AML-193 (cell line): ENCODE results near the gene CGN.

ENCODE experiments used
- DNase-seq, 2 experiments: peaks; one replicate each; lab custom pipeline; 2025; lab: John Stamatoyannopoulos, UW

CGN gene

DNA sequence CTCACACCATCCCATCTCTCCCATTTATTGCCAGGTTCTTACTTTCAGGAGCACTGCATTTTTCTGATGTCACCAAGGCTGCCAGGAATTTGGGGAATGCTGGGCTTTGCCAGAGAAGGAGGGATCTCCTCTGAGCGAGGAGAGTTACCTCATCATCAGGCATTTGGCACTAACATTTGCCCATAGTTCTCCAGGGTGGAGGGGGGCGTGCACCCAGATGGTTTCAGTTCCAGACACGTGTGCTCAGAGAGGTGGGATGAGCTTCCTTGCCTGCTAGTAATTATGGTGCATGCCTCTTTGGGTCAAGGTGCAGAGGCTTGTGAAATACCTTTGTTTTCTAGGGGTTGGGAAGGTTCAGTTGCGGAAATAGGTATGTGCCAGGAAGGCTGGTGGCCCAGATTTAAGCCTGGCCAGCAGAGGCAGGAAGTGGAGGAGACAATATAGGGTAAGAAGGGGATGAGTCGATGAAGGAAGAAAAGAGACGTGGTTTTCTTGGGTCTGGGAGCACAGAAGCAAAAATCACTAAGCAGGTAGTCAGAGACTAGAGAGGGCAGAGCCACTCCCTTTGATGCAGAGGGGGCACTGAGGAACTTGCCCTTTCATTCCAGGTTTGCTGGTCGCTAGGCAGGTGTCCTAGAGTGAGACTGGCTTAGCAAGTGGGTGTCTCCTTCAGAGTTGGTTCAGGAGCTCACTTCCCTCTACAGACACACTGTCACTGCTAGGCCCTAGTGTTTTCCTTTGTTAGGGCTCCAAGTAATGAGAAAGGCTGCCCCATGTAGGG, 36.1 kb downstream of the CGN start:
- no peak for DNase-seq

DNA sequence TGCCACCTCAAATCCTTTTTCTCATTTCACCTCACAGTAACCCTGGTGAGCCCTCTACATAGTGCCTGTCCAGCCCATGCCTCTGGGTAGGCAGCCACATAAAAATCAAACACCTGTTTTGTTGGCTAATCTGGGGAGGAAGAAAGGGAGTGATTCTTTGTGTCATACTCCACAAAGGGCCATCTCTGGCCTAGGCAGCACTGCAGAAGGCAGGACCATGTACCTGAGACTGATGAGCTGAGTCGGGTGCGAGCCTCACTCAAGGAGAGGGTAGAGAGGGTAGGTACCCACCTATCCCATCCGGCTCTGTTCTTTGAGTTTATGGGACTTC, 36.7 kb downstream of the CGN start:
- DNase-seq, result no peak

DNA sequence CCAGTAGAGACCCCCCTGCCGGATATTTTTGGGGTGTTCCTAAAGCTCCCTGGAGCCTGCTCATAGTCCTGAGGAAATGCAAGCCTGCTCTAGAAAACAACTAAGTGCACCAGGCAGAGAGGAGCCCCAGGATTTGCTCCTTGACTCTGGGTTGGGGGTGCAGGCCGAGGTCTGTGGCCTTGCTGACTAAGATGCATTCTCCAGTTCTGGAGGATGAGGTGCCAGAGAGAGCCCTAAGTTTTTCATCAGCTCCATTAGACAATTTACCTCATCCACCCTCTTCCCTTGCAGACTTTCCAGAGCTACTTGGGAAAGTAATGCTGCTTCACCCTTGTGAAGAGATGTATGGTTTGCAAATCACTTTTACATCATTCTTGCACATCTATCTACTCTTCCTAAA, 38.0 kb downstream of the CGN start:
- DNase-seq, result no peak

DNA sequence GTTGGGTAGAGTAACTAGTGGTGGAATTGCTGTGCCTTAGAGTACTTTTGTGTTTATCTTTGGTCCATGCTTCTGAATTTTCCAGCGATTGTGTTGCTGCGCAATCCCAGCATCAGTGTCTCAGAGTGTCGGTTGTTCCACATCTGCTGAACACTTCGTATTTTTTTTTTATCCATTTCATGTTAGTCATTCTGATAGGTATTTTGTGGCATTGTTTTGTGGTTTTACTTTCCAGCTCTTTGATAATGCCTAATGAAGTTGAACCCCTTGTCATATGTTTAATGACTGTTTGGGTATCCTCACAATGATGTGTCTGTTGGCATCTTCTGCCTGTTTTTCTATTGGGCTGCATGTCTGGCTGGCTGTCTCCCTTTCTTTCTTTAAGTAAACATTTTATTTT, 42.5 kb downstream of the CGN start:
- DNase-seq, result no peak

DNA sequence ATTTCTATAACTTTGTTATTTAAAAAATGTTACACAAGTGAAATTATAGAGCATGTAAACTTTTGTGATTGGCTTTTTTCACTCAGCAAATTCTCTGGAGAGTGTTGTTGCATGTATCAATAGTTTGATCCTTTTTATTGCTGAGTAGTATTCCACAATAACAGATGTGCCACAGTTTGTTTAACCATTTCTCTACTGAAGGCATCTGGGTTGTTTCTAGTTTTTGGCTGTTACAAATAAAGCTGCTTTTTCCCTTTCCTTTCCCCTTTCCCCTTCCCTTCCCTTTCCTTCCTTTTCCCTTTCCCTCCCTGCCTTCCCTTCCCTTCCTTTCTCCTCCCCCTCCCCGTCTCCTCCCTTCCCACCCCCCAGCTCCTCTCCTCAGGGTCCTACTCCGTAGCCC, 44.9 kb downstream of the CGN start:
- no peak for DNase-seq

DNA sequence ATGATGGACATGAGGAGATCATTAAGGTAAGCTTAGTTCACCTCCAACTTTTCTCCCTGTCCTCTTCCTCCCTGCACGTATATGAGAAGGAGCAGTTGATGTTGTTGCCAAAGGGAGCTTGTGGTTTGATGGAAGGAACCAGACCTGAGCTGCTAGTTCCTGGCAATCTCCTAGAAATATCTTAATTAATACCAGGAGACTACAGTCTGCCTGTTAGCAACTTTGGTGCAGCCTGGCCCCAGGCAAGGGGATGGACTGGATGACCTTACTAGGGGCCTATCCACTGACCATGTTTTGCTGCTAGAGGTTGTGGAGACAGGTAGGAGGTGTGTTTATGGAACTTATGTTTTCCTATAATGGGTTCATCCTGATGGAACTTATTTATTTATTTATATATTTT, 51.5 kb downstream of the CGN start:
- DNase-seq, result no peak

DNA sequence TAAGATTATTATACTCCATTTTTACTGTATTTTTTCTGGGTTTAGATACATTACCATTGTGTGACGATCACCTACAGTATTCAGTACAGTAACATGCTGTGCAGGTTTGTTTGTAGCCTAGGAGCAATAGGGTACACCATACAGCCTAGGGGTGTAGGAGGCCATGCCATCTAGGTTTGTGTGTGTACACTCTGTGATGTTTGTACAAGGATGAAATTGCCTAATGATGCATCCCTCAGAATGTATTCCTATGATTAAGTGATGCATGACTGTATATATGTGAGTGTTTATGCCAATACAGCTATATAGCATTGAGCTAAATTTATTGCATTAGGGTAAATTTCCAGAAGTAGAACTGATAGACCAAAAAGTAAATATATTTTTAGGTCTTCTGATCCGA, 52.2 kb downstream of the CGN start:
- DNase-seq, result no peak

DNA sequence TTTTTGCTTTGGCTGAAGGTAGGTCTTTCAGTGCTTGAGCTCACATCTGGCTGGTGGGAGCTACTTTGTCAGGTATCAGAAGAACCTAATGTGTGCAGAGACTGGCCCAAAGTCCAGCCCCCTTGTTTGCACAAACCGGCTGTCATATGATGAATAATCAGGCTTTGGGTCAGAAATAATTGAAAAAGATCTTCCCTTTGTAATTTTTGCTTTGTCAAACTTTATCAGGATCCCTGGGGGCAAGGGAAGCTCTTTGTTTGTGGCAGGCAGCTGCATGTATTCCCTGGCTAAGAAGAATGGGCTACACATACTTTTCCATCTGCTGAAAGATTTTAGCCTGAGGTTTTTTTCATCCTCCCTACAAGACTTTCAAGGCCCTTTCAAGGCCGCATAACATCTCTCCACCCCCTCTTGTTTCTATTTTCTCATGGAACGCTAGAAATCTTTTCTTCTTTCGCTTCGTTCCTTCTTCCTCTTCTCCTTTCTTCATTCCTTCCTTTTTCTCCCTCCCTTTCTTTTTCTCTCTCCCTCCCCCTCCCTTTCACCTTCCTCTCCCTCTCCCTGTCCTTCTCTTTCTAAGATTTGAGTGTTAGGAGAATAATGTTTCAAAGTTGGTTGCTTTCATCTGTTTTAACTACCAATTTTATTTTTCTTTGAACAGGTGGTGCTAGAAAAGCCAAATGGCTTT, 54.5 kb downstream of the CGN start:
- DNase-seq, result no peak

DNA sequence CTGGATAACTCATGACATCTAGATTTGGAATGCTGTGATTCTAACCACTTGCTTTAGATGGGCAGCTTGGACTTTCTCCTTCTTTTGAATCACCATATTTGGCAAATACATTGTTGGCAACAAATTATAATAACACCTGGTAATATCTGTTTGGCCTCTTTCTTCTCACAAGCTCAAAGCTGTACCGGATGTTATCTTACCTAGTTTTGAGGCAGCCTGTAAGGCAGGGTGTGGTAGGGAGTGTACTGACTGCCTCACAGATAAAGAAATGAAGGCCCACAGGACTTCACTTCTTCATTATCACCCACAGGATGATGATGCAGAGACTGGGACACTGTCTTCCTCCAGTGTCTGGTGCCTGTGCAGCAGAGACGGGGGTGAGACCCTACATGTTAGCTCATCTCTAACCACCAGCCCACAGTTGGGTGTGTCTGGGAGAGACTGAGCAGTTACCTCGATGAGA, 57.5 kb downstream of the CGN start:
- no peak for DNase-seq

DNA sequence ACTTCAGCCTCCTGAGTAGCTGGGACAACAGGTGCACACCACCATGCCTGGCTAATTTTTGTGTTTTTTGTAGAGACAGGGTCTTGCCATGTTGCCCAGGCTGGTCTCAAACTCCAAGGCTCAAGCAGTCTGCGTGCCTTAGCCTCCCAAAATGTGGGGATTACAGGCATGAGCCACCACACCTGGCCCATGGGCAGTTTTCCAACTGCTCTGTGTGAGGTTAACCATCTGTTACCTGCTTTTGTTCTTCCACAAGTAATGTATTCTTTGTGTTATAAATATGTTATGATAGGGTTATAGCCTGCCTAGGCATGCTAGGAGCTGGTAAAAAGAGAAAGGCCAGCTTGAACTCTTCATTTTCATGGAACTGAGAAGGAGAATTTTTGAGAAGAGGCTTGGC, 59.6 kb downstream of the CGN start:
- DNase-seq, result no peak

DNA sequence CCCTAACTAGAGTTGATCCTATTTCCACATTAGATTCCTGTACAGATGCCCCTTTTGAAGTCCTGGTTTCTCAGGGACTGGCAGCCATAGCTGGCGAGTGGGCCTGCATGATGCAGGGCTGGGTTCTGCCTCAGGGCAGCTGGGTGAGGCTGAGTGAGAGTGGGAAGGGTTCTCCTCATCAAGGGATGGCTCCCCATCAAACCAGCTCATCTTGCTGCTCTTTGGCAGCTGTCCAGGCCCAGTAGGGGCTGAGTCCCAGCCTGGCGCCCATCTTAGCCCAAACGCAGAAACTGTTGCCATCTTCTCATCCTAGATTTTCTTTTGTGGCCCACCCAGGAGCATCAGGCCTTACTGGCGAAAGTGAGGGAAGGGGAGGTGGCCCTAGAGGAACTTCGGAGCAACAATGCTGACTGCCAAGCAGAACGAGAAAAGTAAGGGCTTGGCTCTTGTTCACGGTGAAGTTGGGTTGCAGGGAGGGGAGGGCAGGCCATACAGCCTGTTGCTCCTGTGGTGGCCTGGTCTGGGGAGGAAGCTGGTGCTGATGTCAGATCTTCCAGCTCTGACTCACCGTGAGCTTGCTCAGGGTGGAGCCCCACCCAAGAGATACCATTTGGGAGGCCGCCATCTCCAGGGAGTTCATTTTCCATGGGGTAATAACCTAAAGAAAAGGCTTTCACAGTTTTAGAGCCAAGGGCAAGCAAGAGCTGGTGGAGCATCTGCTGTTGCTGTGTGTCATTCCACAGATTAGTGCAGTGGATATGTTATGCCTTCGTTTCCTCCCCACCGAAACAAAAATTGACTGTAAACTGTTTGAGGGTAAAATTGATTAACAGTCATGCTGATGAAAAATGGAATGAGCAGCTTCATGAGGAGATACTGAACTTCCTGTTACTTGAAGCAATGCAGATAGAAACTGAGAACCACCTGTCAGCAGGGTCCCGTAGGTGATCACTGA, 63.7 kb downstream of the CGN start:
- DNase-seq, result no peak

DNA sequence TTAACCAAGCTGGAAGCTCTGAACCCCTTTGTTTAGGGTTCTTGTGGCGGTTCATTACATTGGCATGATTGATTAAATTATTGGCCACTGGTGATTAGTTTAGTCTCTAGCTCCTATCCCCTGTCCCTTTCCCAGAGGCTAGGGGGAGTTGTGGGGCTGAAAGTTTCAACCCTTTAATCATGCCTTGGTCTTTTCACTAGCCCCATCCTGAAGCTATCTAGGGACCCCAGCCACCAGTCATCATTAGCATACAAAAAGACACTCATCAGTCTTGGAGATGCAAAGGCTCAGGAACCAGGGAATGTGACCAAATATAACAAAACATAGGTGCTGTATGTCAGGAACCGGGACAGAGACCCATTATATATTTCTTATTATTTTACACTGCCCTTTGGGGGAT, 66.0 kb downstream of the CGN start:
- DNase-seq, result no peak

DNA sequence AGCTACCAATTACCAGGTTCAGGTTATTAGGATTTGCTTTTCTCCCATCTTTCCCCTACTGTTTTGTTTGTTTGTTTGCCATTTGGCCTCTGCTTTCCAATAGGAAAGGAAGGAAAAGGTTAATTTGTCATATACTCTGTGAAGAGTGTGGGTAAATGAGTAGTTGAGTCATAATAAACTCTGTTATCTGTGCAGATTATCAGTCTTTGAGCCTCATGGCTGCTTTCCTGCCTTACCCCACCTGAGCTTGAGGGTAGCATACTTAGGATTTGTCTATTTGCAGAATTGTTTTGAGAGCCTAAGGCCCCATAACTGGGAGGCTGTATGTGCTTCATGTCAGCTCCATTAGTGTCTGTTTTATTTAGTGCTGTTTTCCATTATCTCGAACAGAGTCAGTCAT, 67.8 kb downstream of the CGN start:
- no peak for DNase-seq

DNA sequence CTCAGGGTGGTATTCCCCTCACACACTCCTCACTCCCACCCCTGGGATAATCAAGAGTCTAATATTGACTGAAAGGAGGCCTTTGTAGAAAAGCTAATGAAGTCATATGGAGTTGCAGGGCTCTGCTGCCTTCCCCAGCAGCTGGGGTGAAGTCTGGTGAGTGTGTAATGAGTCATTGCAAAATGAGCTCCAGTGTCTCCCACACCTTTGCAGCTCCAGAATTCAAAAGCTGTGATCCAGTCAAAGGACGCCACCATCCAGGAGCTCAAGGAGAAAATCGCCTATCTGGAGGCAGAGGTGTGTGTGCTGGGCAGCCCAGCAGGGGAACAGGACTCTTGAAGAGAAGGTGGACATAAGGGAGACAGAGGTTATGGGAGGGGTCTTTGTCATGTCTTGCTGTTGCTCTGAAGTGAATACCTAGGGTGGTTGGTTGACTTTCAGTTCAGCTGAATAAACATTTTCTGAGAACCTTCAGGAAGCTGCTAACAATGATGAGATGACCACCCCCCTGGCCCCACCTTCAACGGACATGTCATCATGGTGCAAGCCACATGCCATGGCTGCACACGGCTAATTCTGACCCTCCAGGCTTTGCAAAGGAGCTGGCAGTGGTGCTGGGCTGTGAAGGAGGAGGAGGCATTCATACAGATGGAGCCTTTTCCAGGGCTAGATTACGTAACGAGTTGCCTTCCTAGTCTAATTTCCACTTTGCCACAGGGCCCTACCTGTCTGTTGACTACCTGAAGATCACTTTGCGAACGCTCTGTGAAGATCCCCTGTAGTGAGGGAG, 68.4 kb downstream of the CGN start:
- DNase-seq, result no peak

DNA sequence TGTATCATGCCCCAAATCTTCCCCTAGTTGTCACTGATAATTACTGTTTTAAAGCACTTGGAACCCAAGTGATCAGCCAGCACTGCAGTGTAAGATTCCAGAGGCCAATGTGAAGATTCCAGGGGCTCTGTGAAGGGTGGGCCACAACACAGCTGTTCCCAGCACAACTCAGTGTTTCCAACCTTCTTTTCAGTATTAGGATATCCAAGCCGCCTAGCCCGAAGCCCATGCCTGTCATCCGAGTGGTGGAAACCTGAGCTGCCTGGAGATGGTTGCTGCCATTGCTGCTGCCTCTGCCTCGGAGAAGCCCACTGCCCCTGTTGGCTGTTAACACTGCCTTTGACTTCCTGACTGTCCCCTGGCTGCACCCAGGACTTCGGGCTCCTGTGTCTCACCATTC, 70.3 kb downstream of the CGN start:
- no peak for DNase-seq

DNA sequence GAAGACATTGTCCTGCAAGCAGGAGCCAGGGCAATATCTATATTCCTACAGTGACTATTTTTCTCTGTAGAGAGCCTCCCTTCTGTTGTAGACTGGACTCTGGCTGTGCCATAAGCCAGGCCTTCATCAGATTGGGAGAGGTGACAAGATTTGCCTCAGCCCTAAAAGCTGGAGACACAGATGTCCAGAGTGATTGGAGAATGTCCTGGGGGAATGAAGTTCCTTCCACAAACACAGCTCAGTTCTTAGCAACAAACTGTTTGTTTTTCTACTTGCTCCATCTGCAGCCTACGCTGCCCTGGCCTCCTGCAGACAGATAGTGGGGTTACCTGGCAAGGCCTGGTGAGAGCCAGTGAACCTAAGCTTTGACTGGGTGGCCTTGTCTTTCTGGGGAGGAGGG, 70.7 kb downstream of the CGN start:
- DNase-seq, result no peak

DNA sequence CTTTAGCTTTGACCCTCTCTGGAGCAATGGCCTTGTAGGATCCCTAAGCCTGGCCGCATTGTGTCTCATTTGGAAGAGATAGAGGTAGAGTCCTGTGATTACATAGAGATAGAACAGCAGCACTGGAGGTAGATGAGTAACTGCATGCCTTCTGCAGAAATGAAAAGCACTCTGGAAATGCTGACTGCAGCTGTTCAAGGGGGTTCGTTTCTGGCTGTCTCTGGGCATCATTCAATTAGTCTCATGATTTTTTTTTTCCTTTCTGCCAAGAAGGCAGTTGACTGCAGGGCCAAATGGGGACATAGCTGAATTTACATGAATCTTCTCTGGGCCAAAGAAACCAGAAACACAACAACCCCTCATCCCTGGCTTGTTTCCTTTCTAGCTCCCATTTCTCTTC, 72.6 kb downstream of the CGN start:
- no peak for DNase-seq

DNA sequence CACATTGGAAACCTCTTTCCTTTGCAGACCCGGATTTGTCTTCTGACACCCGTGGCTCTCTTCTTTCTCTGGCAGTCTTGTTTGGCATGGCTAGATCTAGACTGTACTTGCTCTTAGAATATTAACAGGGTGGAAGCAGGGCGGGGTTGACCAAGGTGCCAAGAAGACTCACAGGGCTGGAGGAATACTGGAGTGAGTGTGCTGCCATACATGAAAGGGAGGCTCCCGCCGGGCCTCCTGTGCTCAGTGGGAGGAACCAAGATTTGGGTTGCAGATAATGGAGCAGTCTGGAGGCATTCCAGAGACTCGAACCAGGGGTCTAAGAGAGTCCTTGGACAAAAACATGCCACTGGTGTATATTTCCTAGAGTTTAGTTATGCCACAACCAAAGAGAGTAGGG, 73.1 kb downstream of the CGN start:
- DNase-seq, result no peak

DNA sequence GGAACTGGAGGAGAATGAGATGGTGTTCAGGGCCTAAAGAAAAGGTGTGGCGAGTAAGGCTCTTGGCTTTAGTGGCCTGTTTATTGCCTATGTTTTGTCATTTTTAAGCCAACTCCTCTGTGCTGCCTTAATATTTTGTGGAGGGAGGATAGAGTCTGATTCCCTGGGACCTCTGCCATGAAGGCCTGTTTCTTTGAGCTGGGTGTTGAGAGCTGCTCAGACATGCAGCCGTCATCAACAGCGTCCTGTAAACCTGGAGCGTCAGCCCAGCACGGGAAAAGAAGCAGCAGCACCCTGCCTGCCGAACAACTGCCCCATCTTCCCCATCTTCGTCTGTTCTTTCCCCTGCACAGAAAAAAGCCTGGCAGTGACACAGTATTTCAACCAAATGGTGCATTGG, 73.6 kb downstream of the CGN start:
- no peak for DNase-seq

DNA sequence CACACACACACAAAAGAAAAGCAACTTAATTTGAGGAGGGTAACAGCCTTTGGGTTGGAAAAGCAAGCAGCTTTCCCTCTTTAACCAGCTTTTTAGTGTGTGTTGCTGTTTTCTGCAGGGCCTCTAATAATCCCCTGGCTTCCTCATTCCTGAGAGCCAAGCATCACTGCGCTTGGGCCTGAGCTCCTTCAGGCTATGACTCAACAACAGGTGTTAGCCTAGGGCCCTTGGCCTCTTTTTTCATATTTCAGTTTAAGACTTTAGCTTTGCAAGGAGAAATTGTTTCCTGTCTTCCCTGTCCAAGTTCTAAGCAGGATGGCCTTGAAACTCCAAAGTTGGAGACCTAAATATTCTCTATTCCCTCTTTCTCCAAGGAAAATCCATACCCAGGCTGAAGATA, 74.4 kb downstream of the CGN start:
- DNase-seq, result no peak
